SHP77 treated with DMSO at 0.1 percent for 48 hours (cell line): ENCODE results near the gene CLIC3.
A peak's percentile ranks its signal among the peaks of the same experiment; 100 is the strongest.

Source experiments
- DNase-seq: peaks from one replicate; lab custom pipeline; 2025; lab: John Stamatoyannopoulos, UW

The CLIC3 gene

DNA sequence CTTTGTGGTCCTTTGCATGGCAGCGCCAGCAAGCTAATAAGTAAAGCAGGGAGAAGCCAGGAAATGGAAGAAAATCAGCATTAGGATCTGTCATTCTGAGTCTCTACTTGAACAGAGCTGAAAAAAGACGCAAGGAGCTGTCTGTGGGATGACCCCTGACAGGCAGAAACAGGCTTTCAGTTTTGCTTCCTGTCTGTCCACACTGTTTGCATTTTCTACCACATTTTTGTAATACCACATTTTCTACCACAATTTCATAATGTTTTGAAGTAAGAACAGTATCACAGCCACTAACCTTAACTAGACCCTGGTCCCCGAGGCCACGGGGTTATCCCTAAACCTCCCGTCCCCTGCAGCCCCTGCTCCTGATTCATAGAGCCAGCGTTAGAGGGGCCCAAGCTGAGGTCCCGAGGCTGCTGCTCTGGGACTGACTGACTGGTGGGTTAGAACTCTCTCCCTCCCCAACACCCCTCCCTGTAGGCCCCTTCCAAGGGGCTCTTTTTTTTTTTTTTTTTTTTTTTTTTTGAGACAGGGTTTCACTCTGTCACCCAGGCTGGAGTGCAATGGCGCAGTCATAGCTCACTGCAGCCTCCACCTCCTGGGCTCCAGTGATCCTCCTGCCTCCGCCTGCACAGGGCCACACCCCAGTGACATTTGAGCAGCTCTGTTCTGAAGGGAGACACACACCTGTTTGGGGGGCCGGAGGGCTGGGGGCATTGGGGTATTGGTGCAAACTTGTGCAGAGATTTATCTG is 4.0 kb upstream of the CLIC3 start:
- no peak for DNase-seq

DNA sequence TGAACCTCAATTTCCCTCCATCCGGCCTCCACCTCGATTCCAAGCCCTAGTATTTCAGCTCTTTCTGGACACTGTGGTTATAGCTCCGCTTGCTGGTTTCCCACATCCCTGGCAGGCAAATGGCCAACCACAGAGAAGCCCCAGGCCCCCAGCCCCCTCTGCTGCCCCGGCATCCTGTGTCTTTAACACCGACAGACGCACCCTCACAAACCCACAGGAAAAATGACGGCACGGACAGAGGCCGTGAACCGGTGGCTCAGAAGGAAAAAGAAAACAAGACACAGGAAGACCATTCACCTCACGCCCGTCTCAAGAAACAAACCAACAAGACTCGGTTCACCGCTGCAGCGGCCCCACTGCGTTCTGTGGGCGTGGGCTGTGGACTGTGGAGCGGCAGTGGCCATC is 1.5 kb upstream of the CLIC3 start:
- no peak for DNase-seq

- DNase-seq: no peak
These were observed 1.0 kb upstream of the CLIC3 start for GRCh38 chr9:136997371-136997770.

GRCh38 chr9:136995772-136996311 is 526 bp downstream of the CLIC3 start:
- no peak for DNase-seq

- DNase-seq: no peak
These were observed 1.0 kb downstream of the CLIC3 start for GRCh38 chr9:136995362-136995761.

GRCh38 chr9:136994888-136995230 is 1.5 kb downstream of the CLIC3 start:
- no peak for DNase-seq

DNA sequence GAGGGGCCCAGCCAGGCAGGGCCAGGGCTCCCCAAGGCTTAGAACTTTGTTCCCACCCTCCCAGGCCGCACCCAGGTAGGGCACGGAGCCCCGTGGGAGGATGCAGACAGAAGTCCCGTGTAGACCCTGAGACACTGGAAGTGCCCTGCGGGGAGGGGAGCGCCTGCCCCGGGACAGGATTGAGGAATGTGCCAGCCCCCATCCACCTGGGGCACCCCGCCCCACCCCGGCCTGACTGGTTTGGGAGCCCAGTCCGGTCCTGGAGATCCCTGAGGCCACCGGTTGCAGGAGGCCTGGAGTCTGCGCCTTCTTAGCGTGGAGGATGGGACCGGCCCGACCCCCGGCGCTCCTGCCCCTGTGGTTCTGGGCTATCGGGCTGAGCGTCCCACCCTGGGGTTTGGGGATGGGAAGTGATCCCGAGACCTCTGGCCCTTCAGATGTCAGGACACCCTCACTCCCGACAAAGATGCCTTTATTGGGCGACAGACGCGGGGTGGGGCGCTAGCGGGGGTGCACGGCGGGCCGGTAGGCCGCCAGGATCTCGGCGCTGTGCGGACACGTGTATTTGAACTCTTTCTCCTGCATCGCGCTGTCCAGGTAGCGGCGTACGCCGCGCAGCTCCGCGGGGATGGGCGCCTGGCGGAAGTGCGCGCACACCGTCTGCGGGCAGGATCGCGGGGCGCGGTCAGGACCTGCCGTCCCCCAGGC is 2.0 kb downstream of the CLIC3 start:
- no peak for DNase-seq

GRCh38 chr9:136992819-136993369 is 3.5 kb downstream of the CLIC3 start:
- no peak for DNase-seq

DNA sequence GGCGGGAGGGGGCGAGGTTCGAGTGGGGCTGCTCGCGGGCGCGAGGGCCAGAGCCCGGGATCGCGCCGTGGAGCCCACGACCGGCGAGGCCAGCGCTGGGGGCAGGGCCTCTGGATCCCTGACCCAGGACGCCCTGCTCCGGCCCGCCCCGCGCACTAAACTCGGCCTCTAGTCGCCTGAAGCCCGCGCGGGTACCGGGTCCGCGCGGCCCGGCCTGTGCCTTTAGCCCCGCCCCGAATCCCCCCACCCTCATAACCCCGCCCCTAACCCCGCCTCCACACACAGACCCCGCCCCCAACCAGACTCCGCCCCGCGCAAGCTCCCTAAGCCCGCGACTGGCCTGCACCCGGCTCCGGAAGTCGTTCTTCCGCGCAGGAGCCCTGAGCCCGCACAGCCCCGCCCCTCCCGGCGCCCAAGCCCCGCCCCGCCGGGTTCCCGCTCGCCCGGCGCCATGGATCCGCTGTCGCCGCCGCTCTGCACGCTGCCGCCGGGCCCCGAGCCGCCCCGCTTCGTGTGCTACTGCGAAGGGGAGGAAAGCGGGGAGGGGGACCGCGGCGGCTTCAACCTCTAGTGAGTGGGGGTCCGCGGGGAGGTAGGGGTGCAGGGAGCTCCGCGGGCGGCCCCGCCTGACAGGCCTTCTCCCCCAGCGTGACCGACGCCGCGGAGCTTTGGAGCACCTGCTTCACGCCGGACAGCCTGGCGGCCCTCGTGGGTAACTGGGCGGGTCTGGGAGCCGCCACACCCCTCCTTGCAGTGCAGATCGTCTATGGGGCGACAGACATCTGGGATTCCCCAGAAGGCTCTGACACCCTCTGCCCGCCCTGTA is 4.2 kb downstream of the CLIC3 start, which contains the start of gene PAXX:
Gene PAXX, plus strand, starts transcription at position 430 of the 826 bp plus-strand sequence. Its CDS starts 22 bp downstream, at position 452.
- peak; percentile 40 for DNase-seq

GRCh38 chr9:136990242-136990911 is 6.0 kb downstream of the CLIC3 start:
- DNase-seq: no peak

DNA sequence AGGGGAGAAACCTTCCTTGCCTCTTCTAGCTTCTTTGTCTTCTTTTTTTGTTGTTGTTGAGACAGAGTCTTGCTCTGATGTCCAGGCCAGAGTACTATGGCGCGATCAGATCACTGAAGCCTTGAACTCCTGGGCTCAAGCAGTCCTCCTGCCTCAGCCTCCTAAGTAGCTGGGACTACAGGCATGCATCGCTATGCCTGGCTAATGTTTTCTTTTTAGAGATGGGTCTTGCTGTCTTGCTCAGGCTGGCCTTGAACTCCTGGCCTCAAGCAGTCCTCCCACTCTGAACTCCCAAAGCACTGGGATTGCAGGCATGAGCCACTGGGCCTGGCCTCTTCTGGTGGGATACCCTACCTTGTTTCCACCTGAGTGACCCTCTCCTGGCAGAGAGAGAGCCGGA is 7.5 kb downstream of the CLIC3 start:
- no peak for DNase-seq

GRCh38 chr9:136985853-136986252 is 10.5 kb downstream of the CLIC3 start:
- DNase-seq: no peak

GRCh38 chr9:136985027-136985602 is 11.3 kb downstream of the CLIC3 start:
- DNase-seq: no peak

DNA sequence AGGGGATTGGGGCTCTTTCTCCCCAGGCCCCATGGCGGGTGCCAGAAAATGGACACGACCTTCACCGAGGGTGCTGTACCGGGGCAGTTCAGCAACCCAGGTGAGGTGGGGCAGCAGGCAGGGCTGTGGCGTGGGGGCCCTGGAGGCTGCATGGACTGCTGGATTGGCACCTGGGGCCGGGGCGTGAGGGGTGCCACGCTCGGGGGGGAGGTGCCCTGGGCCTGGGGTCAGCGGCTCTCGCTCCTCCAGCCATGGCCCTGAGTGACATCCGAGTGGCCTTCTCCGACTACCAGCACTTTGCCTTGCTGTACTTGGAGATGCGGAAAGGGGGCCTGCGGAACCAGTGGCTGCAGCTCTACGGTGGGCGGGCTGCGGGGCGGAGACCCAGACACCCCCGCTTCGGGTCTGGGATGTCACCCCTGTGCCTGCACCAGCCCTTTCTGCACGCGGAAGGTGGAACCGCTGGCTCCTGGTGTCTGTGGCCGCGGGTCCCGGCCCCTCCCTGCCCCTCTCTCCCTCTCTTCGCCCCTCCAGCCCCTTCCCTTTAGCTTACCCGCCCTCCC is 11.8 kb downstream of the CLIC3 start:
- DNase-seq: no peak

GRCh38 chr9:136983656-136984314 is 12.6 kb downstream of the CLIC3 start:
- DNase-seq: no peak

- no peak for DNase-seq
These were observed 13.2 kb downstream of the CLIC3 start for GRCh38 chr9:136983167-136983566.

- DNase-seq: no peak
These were observed 13.9 kb downstream of the CLIC3 start, which contains the start of gene LCNL1 for GRCh38 chr9:136982232-136983051. Gene LCNL1 (plus strand): TSS chr9:136982993. CDS start chr9:136983587, 594 bp downstream.

- no peak for DNase-seq
These were observed 14.7 kb downstream of the CLIC3 start for GRCh38 chr9:136981588-136982231.
